Mucosa of descending colon (tissue), 3 donors: ENCODE measurements around the gene PLA2G1B. TPM values are rescaled to one million over a fixed set of nuclear protein-coding genes. Genes with fewer than 3 reads are reported as not detected.

Experiments used
- ATAC-seq: fragments of 200-7000 bp; cut with Tn5 transposase; one replicate; pipeline ENCODE4 v1.9.1; 2020; ENCODE audit warnings: mild to moderate bottlenecking, moderate library complexity
- DNase-seq, 3 donors: peaks; one replicate each; pipeline ENCODE4 v3.0.0-alpha.2; 2020
- H3K36me3 ChIP-seq: fragments of 200-600 bp; one replicate; pipeline ENCODE4 v1.8.0; 2021; ENCODE audit warnings: low read depth, mild to moderate bottlenecking
- H3K4me1 ChIP-seq: fragments of 200-600 bp; one replicate; pipeline ENCODE4 v1.8.0; 2021; ENCODE audit warnings: low read depth, mild to moderate bottlenecking
- H3K4me3 ChIP-seq: fragments of 200-600 bp; one replicate; pipeline ENCODE4 v1.8.0; 2021; ENCODE audit warnings: mild to moderate bottlenecking
- H3K9me3 ChIP-seq: fragments of 200-600 bp; one replicate; pipeline ENCODE4 v1.8.0; 2021; ENCODE audit warnings: mild to moderate bottlenecking
- intact Hi-C, 2 donors: fragments of 100-400 bp; cut with DNase I in 1 of 2; cut with micrococcal nuclease in 1 of 2; formaldehyde crosslinking; loops; one replicate each; pipeline versions ENCODE4 v1.11.0 to v1.11.1; 2022; cut with DNase I, micrococcal nuclease
- total RNA-seq, 3 donors: library from RNA; stranded (reverse); fragmentation: NEBNext Ultra II Directional in 2 of 3; extraction: Animal tissue kit (Norgen Biotek cat#: 25700) in 2 of 3; gene quantifications; one replicate each; pipeline versions ENCODE4 v1.2.1 to v1.2.4, GENCODE V29; 2021 to 2023
- TF ChIP-seq, protein P1 (sequence below): fragments of 200-600 bp; IDR thresholded peaks from one replicate; pipeline ENCODE4 v1.8.0; 2022; ENCODE audit warnings: antibody characterized with exemption, mild to moderate bottlenecking
- donor health status: DM: no; HTN: no; CAD: no; lungs with moderate emphysema.
- donor health status: DM: no; HTN: no; CAD: no.
- donor health status: DM: no; HTN: yes; CAD: no.

The PLA2G1B gene
- total RNA-seq, 3 donors from 2014 or later: not detected

DNA sequence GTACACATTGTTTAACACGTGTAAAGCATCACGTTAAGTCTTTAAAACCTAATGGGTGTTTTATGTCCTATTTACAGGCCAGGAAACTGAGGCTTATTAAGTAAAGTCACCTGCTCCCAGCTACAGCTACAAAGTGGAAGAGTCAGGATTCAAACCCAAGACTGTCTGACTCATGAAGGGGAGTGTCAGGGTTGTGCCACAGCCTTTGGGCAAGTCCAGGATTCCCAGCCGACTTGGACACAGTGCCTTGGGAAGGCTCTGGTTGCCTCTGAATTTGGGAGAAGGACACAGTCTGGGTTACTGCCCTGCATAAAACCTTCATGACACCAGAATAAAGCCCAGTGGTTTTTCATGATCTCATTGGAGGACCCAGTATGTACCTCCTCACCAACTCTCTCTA, 43.2 kb downstream of the PLA2G1B start:
- no peak for ATAC-seq
- Histone ChIP-seq H3K36me3 (no peaks in the 10 kb centered on the region), H3K4me3 (no peak overlapping the region), H3K4me1 (no peaks in the 10 kb centered on the region), H3K9me3 (no peaks in the 10 kb centered on the region)
- intact Hi-C loops: no loop called here
- no peak for DNase-seq
- TF ChIP-seq, protein P1, sequence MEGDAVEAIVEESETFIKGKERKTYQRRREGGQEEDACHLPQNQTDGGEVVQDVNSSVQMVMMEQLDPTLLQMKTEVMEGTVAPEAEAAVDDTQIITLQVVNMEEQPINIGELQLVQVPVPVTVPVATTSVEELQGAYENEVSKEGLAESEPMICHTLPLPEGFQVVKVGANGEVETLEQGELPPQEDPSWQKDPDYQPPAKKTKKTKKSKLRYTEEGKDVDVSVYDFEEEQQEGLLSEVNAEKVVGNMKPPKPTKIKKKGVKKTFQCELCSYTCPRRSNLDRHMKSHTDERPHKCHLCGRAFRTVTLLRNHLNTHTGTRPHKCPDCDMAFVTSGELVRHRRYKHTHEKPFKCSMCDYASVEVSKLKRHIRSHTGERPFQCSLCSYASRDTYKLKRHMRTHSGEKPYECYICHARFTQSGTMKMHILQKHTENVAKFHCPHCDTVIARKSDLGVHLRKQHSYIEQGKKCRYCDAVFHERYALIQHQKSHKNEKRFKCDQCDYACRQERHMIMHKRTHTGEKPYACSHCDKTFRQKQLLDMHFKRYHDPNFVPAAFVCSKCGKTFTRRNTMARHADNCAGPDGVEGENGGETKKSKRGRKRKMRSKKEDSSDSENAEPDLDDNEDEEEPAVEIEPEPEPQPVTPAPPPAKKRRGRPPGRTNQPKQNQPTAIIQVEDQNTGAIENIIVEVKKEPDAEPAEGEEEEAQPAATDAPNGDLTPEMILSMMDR: no peak

DNA sequence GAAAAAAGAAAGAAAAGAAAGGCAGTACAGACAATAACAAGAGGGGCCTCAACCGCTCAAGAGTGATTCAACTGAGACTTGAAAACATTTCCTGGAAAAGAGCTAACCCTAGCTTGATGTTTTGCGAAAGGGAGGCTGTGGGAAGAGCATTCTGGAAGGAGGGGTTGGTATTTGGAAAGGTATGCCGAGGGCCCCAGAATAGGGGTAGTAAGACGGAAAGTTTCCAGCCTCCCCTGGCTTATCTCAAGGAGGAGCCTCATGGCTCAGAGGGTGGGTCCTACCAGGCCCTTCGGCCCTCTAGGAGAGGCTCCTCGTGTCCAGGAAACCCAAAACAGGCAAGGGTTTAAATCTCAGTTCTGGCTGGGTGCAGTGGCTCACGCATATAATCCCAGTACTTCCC, 44.3 kb downstream of the PLA2G1B start:
- Histone ChIP-seq H3K9me3 (no peaks in the 10 kb centered on the region), H3K4me3 (no peak overlapping the region), H3K36me3 (no peaks in the 10 kb centered on the region), H3K4me1 (no peaks in the 10 kb centered on the region)
- intact Hi-C loops: no loop called here
- ATAC-seq: no peak
- TF ChIP-seq, protein P1: no peak
- DNase-seq: no peak

DNA sequence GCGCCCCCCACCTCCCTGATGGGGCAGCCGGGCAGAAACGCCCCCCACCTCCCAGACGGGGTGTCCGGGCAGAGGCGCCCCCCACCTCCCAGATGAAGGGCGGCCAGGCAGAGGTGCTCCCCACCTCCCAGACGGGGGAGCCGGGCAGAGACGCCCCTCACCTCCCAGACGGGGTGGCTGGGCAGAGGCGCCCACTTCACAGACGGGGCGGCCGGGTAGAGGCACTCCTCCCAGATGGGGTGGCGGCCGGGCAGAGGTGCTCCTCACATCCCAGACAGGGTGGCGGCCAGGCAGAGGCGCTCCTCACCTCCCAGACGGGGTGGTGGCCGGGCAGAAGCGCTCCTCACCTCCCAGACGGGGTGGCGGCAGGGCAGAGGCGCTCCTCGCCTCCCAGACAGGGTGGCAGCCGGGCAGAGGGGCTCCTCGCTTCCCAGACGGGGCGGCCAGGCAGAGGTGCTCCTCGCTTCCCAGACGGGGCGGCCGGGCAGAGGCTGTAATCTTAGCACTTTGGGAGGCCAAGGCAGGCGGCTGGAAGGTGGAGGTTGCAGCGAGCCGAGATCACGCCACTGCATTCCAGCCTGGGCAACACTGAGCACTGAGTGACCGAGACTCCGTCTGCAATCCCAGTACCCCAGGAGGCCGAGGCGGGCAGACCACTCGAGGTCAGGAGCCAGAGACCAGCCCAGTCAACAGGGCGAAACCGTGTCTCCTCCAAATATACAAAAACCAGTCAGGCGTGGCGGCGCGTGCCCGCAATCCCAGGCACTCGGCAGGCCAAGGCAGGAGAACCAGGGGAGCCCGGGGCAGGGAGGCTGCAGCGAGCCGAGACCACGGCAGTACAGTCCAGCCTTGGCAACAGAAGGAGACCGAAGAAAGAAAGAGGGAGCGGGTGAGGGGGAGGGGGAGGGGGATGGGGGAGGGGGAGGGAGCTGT, 49.2 kb downstream of the PLA2G1B start:
- TF ChIP-seq, protein P1: no peak
- H3K4me1 ChIP-seq: no peaks in the 10 kb centered on the region
- H3K4me3 ChIP-seq: no peak overlapping the region
- H3K9me3 ChIP-seq: no peaks in the 10 kb centered on the region
- ATAC-seq (no peak), DNase-seq (no peak)
- intact Hi-C loops: no loop called here
- H3K36me3 ChIP-seq: no peaks in the 10 kb centered on the region

DNA sequence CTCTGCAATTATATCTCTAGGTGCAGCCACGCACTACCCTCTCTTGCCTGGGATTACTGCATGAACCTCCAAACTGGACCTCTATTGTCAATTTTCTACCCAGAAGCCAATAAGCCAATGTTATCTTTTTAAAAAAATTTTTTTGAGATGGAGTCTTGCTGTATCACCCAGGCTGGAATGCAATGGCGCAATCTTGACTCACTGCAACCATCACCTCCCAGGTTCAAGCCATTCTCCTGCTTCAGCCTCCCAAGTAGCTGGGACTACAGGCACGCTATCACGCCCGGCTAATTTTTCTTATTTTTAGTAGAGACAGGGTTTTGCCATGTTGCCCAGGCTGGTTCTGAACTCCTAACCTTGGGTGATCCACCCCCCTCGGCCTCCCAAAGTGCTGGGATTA, 50.8 kb downstream of the PLA2G1B start:
- no peak for DNase-seq
- H3K4me1 ChIP-seq: no peaks in the 10 kb centered on the region
- intact Hi-C loops: no loop called here
- no peak for ATAC-seq
- H3K9me3 ChIP-seq: no peaks in the 10 kb centered on the region
- no peaks in the 10 kb centered on the region for H3K36me3 ChIP-seq
- no peak overlapping the region for H3K4me3 ChIP-seq
- TF ChIP-seq, protein P1: no peak

Other genes with a start within 250 kb of the PLA2G1B start
- 10 to 100 TPM; 50.1 to 56.5 (median 51.3) TPM for gene RAB35, start 211.0 kb downstream of the PLA2G1B start, total RNA-seq
- 100 to 1,000 TPM in 1 of 3 donors, 10 to 100 TPM in 2; 74.6 to 108 (median 76.7) TPM for gene GCN1, start 133.1 kb downstream of the PLA2G1B start, total RNA-seq
- gene RPLP0, start 126.7 kb downstream of the PLA2G1B start, total RNA-seq: 1,000 to 10,000 TPM; 1,175 to 1,810 (median 1,602) TPM
- 100 to 1,000 TPM; 117 to 167 (median 146) TPM for gene PXN, start 62.0 kb downstream of the PLA2G1B start, total RNA-seq
- gene RNU4-2, start 35.9 kb downstream of the PLA2G1B start, total RNA-seq: over 10,000 TPM in 2 of 3 donors, 1,000 to 10,000 TPM in 1; 4,682 to 17,144 (median 13,566) TPM
- 1,000 to 10,000 TPM; 2,217 to 4,015 (median 3,130) TPM for gene RNU4-1, start 34.5 kb downstream of the PLA2G1B start, total RNA-seq
- 1 to 10 TPM in 2 of 3 donors, under 1 TPM in 1; 0.53 to 3.9 (median 2.8) TPM for gene SIRT4, start 25.5 kb downstream of the PLA2G1B start, total RNA-seq
- 1 to 10 TPM; 3.7 to 6.3 (median 3.8) TPM for gene MSI1, start 41.4 kb upstream of the PLA2G1B start, total RNA-seq
- 100 to 1,000 TPM; 509 to 899 (median 865) TPM for gene COX6A1, start 110.3 kb upstream of the PLA2G1B start, total RNA-seq
- gene TRIAP1, start 118.6 kb upstream of the PLA2G1B start, total RNA-seq: 10 to 100 TPM; 14.9 to 16.7 (median 16.3) TPM
- gene GATC, start 118.7 kb upstream of the PLA2G1B start, total RNA-seq: 10 to 100 TPM; 20.6 to 29.5 (median 26.8) TPM
- 100 to 1,000 TPM; 117 to 140 (median 139) TPM for gene SRSF9, start 142.0 kb upstream of the PLA2G1B start, total RNA-seq
- gene DYNLL1, start 168.3 kb upstream of the PLA2G1B start, total RNA-seq: 100 to 1,000 TPM; 309 to 343 (median 309) TPM
- 10 to 100 TPM; 22.8 to 30.0 (median 29.5) TPM for gene COQ5, start 201.4 kb upstream of the PLA2G1B start, total RNA-seq
- 100 to 1,000 TPM; 158 to 300 (median 237) TPM for gene RNF10, start 206.6 kb upstream of the PLA2G1B start, total RNA-seq